AG04449 (cell line): Measurements from ENCODE around the gene AGAP1.

Source experiments
- CTCF ChIA-PET: fragments of 350-600 bp; formaldehyde crosslinking; extraction: SDS; loops from one replicate; lab custom pipeline; 2021; ENCODE audit warnings: antibody characterized with exemption; lab: Yijun Ruan, JAX
- POLR2A ChIA-PET: fragments of 400-600, 350-600 bp; formaldehyde crosslinking; extraction: SDS; loops from one replicate; lab custom pipeline; 2020; ENCODE audit warnings: antibody characterized with exemption, inconsistent platforms; lab: Yijun Ruan, JAX
- DNase-seq: peaks from one replicate; pipeline ENCODE4 v3.0.0-alpha.2; 2010; ENCODE audit warnings: low read depth, low spot score
- H3K4me3 ChIP-seq: 2 replicates; pipeline ENCODE4 v1.5.1; 2011; ENCODE audit warnings: low read depth, mild to moderate bottlenecking, control low read depth, low read length
- CTCF ChIP-seq: IDR thresholded peaks from one replicate; pipeline ENCODE4 v1.5.1; 2011; ENCODE audit warnings: mild to moderate bottlenecking, moderate library complexity, low read length, control low read depth, inconsistent platforms; ENCODE audit not compliant: insufficient read depth; ENCODE audit errors: missing control alignments

Gene AGAP1

GRCh38 chr2:235507928-235508327 lies 14.1 kb downstream of the AGAP1 start:
- POLR2A ChIA-PET: no interaction called here
- CTCF ChIA-PET: interaction anchor here (1.3 kb wide), 2 partner anchors 9 to 11 kb away, joined by 4 to 7 read pairs; no protein-coding TSS in a partner anchor
- DNase-seq: no peak
- no peak overlapping the region for H3K4me3 ChIP-seq
- no peak for TF ChIP-seq CTCF

- CTCF ChIA-PET: interaction anchor here (0.9 to 1.3 kb wide), 3 partner anchors 10 to 963 kb away, joined by 3 to 7 read pairs (median 4); no protein-coding TSS in a partner anchor
These were observed 14.7 kb downstream of the AGAP1 start for GRCh38 chr2:235508371-235509160.

GRCh38 chr2:235510318-235510717 lies 16.5 kb downstream of the AGAP1 start:
- ChIA-PET CTCF (interaction anchor here (1.0 kb wide), 1 partner anchor 10 kb away, joined by 3 read pairs; no protein-coding TSS in a partner anchor), POLR2A (no interaction called here)
- no peak for TF ChIP-seq CTCF
- no peak overlapping the region for H3K4me3 ChIP-seq
- no peak for DNase-seq

More at GRCh38 chr2:235508371-235509160, 14.7 kb downstream of the AGAP1 start:
- DNase-seq: no peak
- POLR2A ChIA-PET: no interaction called here
- TF ChIP-seq CTCF: no peak
- no peak overlapping the region for H3K4me3 ChIP-seq

GRCh38 chr2:235511187-235511661 lies 17.4 kb downstream of the AGAP1 start:
- no peak overlapping the region for H3K4me3 ChIP-seq
- ChIA-PET CTCF (interaction anchor here (1.1 kb wide), 1 partner anchor 9 kb away, joined by 5 read pairs; no protein-coding TSS in a partner anchor), POLR2A (no interaction called here)
- peak; percentile 36 for DNase-seq
- no peak for TF ChIP-seq CTCF

- CTCF ChIA-PET: interaction anchor here (1.1 kb wide), 1 partner anchor 9 kb away, joined by 5 read pairs; no protein-coding TSS in a partner anchor
- H3K4me3 ChIP-seq: no peak overlapping the region
- no peak for TF ChIP-seq CTCF
- POLR2A ChIA-PET: no interaction called here
- no peak for DNase-seq
These were observed 18.2 kb downstream of the AGAP1 start for GRCh38 chr2:235511751-235512698.
